HAP-1 (cell line): ENCODE measurements around the gene SCLY.
"Not testable (repeated sequence)": the region's sequence is repeated elsewhere in the genome, so short reads cannot be mapped to it uniquely, and the experiment has no call there.

Source experiments
- DNase-seq, 2 experiments: peaks; one replicate each; pipeline ENCODE4 v3.0.0-alpha.2; 2016 to 2020; ENCODE audit warnings: low spot score in 2 of 2
- H3K27me3 ChIP-seq: fragments of 250-450 bp; sonication (Bioruptor Pico); 2 replicates; pipeline ENCODE4 v1.5.1; 2020; ENCODE audit warnings: low read depth, mild to moderate bottlenecking, moderate library complexity
- H3K36me3 ChIP-seq: fragments of 250-450 bp; sonication (Bioruptor Pico); replicated peaks from 2 replicates; pipeline ENCODE4 v1.5.1; 2020; ENCODE audit warnings: mild to moderate bottlenecking
- H3K4me1 ChIP-seq: fragments of 250-450 bp; sonication (Bioruptor Pico); 2 replicates; pipeline ENCODE4 v1.5.1; 2020; ENCODE audit warnings: mild to moderate bottlenecking
- H3K4me3 ChIP-seq: fragments of 250-450 bp; sonication (Bioruptor Pico); 2 replicates; pipeline ENCODE4 v1.5.1; 2020; ENCODE audit warnings: mild to moderate bottlenecking, moderate library complexity
- H3K9me3 ChIP-seq: fragments of 250-450 bp; sonication (Bioruptor Pico); 2 replicates; pipeline ENCODE4 v1.5.1; 2020; ENCODE audit warnings: mild to moderate bottlenecking, moderate library complexity
- in situ Hi-C: fragments of 300-500 bp; cut with MboI; formaldehyde crosslinking; loops from 3 replicates; pipeline ENCODE4 v1.14.3; 2020; ENCODE audit warnings: low sequenced_read_pairs, inconsistent platforms, mixed read lengths

SCLY gene

GRCh38 chr2:238108423-238109183, 47.8 kb downstream of the SCLY start:
- H3K4me1 ChIP-seq: no peaks in the 10 kb centered on the region
- no peaks in the 10 kb centered on the region for H3K36me3 ChIP-seq
- no peak overlapping the region for H3K4me3 ChIP-seq
- no peaks in the 10 kb centered on the region; the same call in 1 of the 2 replicates for H3K27me3 ChIP-seq
- in situ Hi-C loops: no loop called here
- H3K9me3 ChIP-seq: no peaks in the 10 kb centered on the region
- peak in 1 of 2 experiments; percentile 9 for DNase-seq

GRCh38 chr2:238113611-238114010, 52.8 kb downstream of the SCLY start:
- in situ Hi-C loops: no loop called here
- DNase-seq: no peak
- H3K9me3 ChIP-seq: no peaks in the 10 kb centered on the region
- H3K4me3 ChIP-seq: no peak overlapping the region
- no peaks in the 10 kb centered on the region for H3K36me3 ChIP-seq
- no peaks in the 10 kb centered on the region for H3K4me1 ChIP-seq
- H3K27me3 ChIP-seq: no peaks in the 10 kb centered on the region; the same call in 1 of the 2 replicates

GRCh38 chr2:238114331-238114841, 53.6 kb downstream of the SCLY start:
- DNase-seq: no peak
- no peaks in the 10 kb centered on the region for H3K36me3 ChIP-seq
- H3K9me3 ChIP-seq: no peaks in the 10 kb centered on the region
- in situ Hi-C loops: no loop called here
- no peaks in the 10 kb centered on the region for H3K4me1 ChIP-seq
- H3K4me3 ChIP-seq: no peak overlapping the region
- no peaks in the 10 kb centered on the region; the same call in 1 of the 2 replicates for H3K27me3 ChIP-seq

DNA sequence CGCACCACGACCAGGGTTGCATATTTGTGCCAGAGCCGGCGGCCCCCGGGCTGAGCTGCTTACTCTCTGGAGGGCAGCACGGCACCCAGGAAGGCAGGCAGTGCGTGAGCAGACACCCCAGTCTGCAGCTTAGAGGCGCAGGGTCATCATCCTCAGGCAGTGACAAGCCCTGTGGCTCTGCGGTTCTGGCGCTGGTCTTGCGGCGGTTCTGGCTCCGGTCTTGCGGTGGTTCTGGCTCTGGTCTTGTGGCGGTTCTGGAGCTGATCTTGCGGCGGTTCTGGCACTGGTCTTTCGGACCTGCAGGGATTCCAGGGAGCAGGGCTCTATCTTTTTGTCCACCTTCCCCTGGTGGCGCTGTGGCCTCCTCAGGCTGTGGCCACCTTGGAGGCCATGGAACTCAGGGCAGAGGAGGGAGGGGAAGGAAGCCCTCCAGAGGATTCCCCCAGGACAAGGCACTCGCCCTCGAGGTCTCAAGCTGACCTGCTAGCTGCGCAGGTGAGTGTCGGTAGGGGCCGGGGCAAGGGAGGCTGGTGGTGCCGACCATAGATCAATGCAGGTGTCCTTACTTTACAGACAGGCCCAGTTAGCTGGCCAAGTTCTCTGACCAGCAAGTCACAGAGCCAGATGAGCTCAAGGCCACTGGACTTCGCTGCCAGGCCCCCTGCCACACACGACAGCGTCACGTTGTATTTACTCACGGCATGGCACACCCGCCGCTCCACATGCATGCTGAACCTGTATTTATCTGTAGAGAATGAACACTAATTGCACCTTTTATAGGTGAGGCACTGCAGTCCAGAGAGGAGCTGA, 54.3 kb downstream of the SCLY start:
- Histone ChIP-seq H3K4me1 (no peaks in the 10 kb centered on the region), H3K36me3 (no peaks in the 10 kb centered on the region), H3K27me3 (no peaks in the 10 kb centered on the region; the same call in 1 of the 2 replicates), H3K9me3 (no peaks in the 10 kb centered on the region), H3K4me3 (no peak overlapping the region)
- no peak for DNase-seq
- in situ Hi-C loops: no loop called here

- H3K4me3 ChIP-seq, H3K27me3 ChIP-seq, H3K4me1 ChIP-seq, DNase-seq, in situ Hi-C loops, H3K9me3 ChIP-seq, H3K36me3 ChIP-seq: not testable (repeated sequence)
Measured at GRCh38 chr2:238115709-238116108, 54.9 kb downstream of the SCLY start.

DNA sequence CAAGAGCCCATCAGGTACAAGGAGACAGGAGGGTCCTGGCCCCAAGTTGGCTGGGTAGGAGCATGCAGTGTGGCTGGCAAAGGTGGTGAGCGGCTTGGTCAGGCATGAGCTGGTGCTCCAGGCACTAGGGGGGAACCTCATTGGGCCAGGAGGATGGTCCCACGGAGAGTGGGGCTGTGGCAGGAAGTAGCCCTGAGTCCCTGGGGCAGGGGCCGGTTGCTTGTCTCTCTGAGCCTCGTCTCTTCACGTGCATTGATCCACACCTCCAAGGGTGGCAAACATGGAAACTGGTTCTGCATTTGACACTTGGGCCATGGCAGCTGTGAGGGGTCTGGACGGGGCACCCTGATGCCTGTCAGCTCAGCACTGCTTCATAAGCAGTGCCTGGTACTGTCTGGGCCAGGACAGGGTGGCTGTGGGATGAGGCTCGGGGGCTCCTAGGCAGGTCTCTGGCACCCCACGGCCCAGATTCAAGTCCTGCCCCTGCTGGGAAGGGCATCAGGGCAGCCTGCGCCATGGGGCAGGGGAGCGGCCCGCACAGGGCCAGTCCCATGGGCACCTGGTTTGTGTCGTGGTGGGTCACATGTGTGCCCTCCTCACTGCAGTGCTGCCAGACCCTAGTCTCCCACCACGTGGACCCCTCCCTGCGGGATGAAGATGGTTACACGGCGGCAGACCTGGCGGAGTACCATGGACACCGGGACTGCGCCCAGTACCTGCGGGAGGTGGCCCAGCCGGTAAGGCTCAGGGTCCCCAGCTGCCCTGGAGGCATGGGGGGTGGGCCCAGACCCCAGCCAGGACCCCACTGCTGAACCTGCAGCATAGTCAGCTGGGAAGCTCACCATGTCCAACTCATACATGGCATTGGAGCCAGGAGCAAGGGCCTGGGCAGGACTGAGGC, 55.7 kb downstream of the SCLY start:
- Histone ChIP-seq H3K27me3 (no peaks in the 10 kb centered on the region; the same call in 1 of the 2 replicates), H3K4me1 (no peaks in the 10 kb centered on the region), H3K36me3 (no peaks in the 10 kb centered on the region), H3K9me3 (no peaks in the 10 kb centered on the region), H3K4me3 (no peak overlapping the region)
- in situ Hi-C loops: no loop called here
- DNase-seq: no peak

- in situ Hi-C loops: no loop called here
- no peaks in the 10 kb centered on the region for H3K9me3 ChIP-seq
- no peak for DNase-seq
- H3K4me3 ChIP-seq: no peak overlapping the region
- no peaks in the 10 kb centered on the region for H3K4me1 ChIP-seq
- H3K27me3 ChIP-seq: no peaks in the 10 kb centered on the region; the same call in 1 of the 2 replicates
- no peaks in the 10 kb centered on the region for H3K36me3 ChIP-seq
Measured at GRCh38 chr2:238117199-238118154, 56.7 kb downstream of the SCLY start.

DNA sequence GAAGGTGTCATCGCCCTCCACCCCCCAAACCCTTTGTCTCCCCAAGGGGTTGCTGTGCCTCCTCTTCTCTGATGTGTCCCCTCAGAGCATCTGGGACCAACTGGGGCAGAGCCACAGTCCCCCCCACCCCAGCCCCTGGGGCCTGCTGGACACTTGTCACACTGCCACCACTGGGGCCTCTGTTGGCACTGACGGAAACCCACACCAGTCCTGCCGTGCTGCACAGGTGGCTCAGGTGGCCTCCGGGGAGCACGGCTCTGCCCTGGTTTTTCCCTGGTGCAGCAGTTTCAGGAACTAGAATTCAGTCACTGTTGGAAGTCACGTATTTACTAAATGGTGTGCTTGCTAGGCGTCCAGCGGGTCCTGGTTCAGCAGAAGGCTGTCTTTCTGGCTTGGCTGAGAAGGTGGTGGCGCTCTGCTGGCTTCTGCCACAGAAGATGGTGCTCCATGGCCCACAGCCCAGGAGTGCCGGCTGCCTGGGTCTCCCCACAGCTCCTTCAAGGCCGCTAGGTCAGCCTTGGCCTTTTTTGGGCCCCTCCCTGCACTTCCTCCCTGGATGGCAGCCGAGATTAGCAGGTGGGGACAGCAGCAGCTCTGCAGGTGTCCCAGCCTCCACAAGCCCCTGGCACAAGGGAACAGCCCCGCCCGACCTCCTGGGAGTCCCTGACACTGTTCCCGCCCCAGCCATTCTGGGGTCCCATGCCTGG, 59.1 kb downstream of the SCLY start:
- Histone ChIP-seq H3K36me3 (no peaks in the 10 kb centered on the region), H3K27me3 (0 out of 2 replicates have a peak, but pooled peaks cover 3% of the 10 kb centered on the region), H3K9me3 (no peaks in the 10 kb centered on the region), H3K4me3 (no peak overlapping the region), H3K4me1 (no peaks in the 10 kb centered on the region)
- DNase-seq: no peak
- in situ Hi-C loops: no loop called here

DNA sequence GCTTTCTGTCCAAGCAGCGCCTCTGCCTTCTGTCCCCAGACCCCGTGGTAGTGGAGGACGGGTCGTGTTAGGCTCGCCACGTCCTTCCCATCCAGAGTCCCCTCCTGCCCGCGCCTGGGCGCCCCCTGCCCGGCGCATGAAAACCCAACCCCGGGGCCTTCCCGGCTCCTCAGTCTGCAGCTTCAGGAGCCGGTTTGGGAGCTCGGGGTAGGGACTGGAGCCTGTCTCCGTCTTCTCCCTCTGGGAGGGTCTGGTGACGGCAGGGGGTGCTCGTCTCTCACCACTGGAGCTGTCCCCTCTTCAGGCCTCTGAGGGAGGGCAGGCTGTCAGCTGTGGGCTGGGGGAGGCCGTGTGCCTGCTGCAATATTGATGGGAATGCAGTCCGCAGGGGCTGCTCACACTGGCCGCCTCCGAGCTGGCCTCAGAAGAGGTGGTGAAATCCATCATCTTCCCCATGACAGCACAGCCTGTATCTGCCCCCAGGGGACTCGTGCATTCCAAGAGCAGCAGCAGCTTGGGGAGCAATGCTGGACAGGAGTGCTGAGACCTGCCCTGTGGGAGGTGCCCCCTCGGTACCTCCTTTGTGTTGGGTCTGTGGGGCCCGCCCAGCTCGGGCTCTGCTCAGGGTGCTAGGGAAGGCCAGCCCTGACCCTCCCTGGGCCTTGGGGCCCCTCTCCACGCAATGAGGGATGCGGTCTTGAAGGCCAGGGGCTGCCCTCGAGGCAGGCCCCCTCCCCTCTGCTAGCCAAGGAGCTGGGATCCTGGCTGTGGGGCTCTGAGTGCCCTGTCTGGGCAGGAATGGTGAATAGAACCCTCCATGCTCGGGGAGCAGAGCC, 59.9 kb downstream of the SCLY start:
- 0 out of 2 replicates have a peak, but pooled peaks cover 3% of the 10 kb centered on the region for H3K27me3 ChIP-seq
- in situ Hi-C loops: no loop called here
- no peaks in the 10 kb centered on the region for H3K36me3 ChIP-seq
- H3K4me3 ChIP-seq: no peak overlapping the region
- no peaks in the 10 kb centered on the region for H3K4me1 ChIP-seq
- no peak for DNase-seq
- H3K9me3 ChIP-seq: no peaks in the 10 kb centered on the region

GRCh38 chr2:238121511-238122286, 60.9 kb downstream of the SCLY start:
- Histone ChIP-seq H3K27me3 (0 out of 2 replicates have a peak, but pooled peaks cover 3% of the 10 kb centered on the region), H3K9me3 (no peaks in the 10 kb centered on the region), H3K4me1 (no peaks in the 10 kb centered on the region), H3K36me3 (no peaks in the 10 kb centered on the region), H3K4me3 (no peak overlapping the region)
- DNase-seq: no peak
- in situ Hi-C loops: no loop called here
